ENCODE measurements around the gene HCN3. TPM values are rescaled to one million over a fixed set of nuclear protein-coding genes. Genes with fewer than 3 reads are reported as not detected.
A peak's percentile ranks its signal among the peaks of the same experiment; 100 is the strongest.
"Not testable (repeated sequence)": the region's sequence is repeated elsewhere in the genome, so short reads cannot be mapped to it uniquely, and the experiment has no call there.

The HCN3 gene
- total RNA-seq: 0.40 and 0.53 TPM in 2 replicates

DNA sequence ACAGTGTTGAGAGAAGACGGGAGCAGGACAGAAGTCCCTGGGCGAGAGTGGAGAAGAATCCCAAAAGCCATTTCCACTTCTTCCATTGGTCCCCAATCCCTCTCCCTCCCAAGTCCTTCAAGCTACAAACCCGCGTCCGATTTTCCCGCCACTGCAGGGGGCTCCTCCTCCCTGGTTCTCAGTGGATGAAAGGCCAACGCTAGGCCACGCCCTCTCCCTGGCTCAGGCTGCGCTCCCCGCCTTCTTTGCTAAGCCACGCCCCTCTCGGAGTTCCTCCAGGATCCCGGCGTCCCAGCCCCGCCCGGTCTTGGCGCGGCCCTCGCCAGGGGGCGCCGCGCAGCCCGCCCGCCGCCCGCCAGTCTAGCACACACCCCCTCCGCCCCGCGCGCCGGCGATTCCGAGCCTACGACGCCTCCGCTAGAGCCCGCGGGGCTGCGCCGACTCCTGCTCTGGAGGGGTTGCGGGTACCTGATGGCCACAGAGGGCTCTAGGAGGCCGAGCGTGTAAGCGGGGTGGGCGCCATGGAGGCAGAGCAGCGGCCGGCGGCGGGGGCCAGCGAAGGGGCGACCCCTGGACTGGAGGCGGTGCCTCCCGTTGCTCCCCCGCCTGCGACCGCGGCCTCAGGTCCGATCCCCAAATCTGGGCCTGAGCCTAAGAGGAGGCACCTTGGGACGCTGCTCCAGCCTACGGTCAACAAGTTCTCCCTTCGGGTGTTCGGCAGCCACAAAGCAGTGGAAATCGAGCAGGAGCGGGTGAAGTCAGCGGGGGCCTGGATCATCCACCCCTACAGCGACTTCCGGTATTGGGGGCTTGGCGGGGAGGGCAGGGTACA, at the start of gene HCN3:
Gene HCN3 (plus strand): TSS at position 394 of the 832 bp plus-strand sequence. CDS start 128 bp downstream, at position 522.
- DNase-seq (ENCODE audit: low read depth, low spot score): peak; percentile 81

DNA sequence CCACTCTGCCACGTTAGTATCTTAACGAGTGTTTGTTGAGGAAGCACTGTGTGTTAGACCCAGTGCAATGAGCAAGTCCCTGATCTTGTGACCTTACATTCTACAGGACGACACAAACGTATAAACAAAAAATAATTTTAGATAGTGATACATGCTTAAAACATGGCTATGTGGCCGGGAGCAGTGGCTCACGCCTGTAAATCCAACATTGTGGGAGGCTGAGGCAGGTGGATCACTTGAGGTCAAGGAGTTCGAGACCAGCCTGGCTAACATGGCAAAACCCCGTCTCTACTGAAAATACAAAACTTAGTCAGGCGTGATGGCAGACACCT, 49.2 kb upstream of the HCN3 start:
- no peak for DNase-seq (ENCODE audit: low read depth, low spot score)

DNA sequence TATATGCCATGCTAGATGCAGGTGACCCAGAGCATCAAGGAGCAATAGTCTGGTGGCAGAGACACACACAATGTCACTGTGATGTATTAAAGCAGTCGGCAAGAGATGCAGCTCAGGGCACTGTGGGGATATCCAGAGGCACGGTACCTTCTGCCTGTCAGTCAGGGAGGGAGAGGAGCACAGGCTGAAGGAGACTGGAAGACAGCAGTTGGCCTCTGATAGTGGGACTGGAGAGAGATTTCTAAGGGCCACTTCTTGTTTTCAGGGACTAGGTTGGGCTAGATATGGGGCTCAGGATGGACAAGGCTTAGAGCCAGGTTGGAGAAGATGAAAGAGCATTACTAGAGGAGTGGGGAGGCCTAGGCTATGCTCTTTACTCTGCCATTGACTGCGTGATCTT, 46.0 kb upstream of the HCN3 start:
- not testable (repeated sequence) for DNase-seq (ENCODE audit: low read depth, low spot score)

DNA sequence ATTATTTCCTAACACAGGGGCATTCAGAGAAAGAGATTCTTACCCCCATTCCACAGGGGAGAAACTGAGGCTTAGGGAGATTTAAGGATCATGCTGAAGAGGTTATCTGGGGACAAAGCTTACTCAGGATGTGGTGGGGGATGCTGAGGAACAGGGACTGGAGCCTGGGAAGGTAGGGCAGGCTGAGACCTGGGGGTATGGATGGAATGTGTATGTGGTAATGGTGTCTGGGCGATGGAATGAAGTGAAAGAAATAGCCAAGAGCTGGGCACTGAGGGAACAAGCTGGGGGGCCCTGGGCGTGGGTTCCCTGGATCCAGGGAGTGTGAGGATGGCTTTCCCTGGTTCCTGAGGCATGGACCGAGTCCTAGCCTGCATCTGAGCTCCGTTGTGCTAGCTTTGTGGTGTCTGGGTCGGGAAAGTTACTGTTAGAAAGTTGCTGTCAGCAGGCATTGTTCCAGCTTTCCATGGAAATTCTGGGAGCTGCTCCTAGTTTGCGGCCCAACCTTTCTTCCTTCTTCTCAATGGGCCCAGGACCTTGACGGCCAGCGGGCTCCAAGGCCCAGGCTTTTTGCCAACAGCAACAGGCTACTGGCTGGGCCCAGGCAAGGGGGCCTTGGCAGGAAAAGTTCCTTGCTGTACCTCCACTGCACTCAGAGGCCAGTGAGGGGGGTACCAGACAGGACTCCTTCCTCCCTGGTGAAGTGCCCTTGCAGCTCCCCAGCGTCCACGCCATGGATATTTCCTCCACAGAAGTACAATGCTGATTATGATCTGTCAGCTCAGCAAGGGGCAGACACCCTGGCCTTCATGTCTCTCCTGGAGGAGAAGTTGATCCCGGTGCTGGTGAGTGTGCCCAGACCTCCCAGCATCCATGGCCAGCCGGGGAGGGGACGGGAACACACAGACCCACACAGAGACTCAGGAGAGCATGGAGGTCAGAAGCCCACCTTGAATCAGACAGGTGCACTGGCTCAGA, 45.0 kb upstream of the HCN3 start:
- DNase-seq (ENCODE audit: low read depth, low spot score): not testable (repeated sequence)

DNA sequence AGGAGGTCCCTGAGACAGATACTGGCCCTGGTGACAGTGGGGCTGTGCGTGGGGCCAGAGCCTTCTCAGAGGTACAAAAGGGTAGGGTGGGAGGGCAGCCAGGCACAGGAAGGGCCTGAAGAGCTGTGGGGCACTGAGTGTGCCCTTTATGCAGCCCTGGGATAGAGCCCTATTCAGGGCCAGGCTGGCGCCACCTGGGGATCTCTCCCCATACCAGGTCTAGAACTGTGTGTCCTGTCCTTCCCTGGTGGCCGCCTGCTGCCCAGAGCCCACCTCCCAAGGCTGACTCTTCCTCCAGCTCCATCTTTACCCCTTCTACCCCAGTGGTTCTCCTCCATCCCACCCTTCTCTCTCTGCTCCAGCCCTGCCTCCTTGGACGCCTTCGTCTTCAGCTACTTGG, 43.8 kb upstream of the HCN3 start:
- not testable (repeated sequence) for DNase-seq (ENCODE audit: low read depth, low spot score)

DNA sequence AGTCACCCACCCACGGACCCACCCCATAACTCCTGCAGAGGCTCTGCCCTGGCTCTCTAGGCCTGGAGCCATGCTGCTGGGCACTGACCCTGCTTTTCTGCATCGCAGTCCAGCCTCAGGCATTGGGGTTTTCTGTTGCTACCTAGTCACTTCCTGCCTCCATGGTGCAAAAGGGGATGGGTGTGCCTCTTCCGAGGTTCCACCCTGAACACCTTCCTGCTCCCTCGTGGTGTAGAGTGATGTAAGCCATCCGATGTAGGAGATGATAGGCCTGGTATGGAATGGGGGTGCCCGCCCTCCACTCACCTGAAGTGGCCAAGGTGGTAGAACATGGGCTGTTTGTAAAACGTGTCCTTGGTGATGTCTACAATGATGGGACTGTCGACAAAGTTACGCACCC, 41.9 kb upstream of the HCN3 start:
- not testable (repeated sequence) for DNase-seq (ENCODE audit: low read depth, low spot score)

DNA sequence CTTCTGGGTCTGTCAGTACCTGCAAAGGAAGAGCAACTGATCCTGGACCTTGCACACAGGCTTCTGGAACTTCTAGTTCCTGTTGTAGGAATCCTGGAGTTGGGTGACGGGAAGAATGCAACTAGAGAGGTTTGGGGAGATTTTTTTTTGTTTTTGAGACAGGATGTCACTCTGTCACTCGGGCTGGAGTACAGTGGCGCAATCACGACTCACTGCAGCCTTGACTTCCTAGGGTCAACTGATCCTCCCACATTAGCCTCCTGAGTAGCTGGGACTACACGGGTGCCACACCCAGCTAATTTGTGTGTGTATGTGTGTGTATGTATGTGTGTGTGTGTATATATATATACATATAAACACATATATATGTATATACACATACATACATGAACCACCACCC, 40.8 kb upstream of the HCN3 start:
- DNase-seq (ENCODE audit: low read depth, low spot score): no peak

DNA sequence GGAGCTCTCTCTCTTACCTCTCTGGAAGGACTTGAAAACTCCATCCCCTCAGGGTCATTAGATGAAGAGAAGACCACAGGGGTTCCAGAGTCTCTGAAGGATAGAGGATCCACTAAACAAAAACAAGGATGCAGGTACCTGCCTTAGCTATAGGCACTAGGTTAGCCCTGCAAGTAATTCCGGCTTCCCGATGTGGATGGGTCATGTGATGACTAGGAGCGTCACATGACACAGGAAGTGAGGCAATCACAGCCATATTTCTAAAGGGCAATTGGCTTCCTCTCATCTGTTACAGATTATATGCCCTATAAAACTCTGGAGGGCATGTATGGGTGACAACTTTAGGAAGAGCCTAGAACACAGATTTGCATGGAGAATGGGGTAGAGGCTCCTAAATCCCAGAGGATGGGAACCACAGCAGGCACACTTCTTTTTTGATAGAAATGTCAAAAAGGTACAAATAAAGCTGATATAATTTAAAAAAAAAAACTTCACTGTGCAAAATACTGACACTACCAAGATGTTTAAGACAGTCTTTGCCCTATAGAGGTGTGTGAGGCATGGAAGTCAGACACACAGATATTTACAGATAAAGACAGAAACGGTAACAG, 36.1 kb upstream of the HCN3 start:
- no peak for DNase-seq (ENCODE audit: low read depth, low spot score)

DNA sequence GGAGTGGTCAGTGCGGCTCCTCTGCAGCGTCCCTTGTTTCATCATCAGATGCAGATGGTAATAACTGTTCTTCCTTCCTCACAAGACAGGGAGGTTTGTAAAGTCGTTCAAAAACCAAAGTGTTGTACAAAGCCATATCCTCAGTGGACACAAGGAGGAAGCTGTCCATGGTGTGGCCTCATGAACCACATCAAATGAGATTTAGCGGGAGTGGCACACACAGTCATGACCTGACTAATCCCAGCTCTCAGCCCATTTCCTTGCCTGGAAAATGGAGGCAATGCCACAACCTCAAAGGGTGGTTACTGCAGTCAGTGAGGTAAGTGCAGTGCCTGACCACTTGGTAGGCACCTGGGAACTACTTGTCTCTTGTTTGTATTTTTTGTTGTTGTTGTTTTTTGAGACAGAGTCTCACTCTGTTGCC, 35.4 kb upstream of the HCN3 start:
- DNase-seq (ENCODE audit: low read depth, low spot score): no peak

DNA sequence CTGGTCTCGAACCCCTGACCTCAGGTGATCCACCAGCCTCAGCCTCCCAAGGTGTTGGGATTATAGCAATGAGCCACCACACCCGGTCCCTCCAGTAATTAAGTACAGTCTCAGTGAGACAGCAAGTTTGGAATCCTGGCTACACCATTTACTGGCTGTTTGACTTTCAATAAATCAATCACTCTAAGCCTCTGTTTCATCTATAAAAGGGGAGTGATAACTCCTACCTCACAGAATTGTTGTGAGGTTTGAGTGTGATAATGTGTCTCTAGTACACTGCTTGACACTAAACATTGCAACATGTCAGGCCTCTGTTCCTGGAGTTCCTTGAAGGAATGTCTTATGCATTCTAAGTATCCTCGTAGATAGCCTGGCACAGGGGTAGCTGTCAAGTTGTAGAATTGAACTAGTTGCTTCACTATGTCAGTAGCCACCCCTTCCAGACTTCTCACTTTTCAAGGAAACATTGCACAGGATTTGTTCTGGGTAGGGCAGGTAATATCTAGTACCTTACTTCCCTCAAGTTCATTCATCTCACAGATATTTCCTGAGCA, 34.4 kb upstream of the HCN3 start:
- no peak for DNase-seq (ENCODE audit: low read depth, low spot score)

DNA sequence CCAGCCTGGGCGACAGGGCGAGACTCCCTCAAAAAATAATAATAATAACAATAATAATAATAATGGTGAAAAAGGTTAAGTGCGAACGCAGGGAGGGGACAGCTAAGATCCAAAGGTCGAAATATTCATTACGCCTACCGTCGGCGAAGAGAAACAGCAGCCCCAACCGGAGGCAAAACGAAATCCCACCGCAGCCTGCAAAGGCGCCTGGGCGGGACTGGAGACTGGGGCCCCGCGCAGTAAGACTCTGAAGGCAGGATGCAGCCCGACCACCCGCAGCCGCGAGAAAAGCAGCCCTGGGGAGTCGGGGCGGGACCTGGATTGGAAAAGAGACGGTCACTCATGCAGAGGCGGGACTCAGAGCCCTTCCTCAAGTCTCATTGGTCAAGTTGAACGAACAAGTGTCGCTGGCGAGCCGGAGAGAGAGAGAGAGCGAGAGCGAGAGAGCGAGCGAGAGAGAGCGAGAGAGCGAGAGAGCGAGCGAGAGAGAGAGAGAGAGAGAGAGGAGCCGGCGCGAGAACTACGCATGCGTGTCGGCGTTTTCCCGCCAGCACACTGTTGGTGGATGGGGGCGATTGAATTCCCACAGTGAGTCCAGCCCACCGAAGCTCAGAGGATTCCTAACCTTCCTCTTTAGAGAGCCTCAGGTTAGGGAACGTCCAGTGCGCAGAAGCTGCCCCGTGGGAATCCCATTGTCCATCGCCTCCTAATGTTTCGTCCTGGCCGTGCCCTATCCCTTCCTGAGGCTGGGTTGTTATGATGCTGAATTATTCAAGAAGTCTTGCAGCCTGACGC, 32.7 kb upstream of the HCN3 start:
- DNase-seq (ENCODE audit: low read depth, low spot score): peak; percentile 98

DNA sequence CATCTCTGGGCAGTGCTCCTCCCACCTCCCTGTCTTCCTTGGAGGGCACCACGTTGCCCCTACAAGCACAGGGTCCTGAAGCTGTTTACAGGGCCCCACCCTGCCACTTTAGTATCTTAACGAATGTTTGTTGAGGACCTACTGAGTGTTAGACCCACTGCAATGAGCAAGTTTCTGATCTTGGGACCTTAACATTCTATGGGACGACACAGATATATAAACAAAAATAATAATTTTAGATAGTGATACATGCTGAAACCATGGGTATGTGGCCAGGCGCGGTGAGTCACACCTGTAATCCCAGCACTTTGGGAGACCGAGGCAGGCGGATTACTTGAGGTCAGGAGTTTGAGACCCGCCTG, 32.1 kb upstream of the HCN3 start:
- no peak for DNase-seq (ENCODE audit: low read depth, low spot score)

DNA sequence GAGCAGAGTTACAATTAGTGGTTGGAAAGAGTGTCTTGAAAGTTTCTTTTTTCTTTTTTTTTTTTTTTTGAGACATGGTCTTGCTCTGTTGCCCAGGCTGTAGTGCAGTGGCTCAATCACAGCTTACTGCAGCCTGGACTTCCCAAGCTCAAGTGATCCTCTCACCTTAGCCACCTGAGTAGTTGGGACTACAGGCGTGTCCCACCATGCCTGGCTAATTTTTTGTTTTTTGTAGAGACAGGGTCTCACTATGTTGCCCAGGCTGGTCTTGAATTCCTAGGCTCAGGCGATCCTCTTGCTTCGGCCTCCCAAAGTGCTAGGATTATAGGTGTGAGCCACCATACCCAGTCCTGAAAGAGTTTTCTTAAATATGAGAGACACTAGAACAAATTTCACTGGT, 30.5 kb upstream of the HCN3 start:
- not testable (repeated sequence) for DNase-seq (ENCODE audit: low read depth, low spot score)

DNA sequence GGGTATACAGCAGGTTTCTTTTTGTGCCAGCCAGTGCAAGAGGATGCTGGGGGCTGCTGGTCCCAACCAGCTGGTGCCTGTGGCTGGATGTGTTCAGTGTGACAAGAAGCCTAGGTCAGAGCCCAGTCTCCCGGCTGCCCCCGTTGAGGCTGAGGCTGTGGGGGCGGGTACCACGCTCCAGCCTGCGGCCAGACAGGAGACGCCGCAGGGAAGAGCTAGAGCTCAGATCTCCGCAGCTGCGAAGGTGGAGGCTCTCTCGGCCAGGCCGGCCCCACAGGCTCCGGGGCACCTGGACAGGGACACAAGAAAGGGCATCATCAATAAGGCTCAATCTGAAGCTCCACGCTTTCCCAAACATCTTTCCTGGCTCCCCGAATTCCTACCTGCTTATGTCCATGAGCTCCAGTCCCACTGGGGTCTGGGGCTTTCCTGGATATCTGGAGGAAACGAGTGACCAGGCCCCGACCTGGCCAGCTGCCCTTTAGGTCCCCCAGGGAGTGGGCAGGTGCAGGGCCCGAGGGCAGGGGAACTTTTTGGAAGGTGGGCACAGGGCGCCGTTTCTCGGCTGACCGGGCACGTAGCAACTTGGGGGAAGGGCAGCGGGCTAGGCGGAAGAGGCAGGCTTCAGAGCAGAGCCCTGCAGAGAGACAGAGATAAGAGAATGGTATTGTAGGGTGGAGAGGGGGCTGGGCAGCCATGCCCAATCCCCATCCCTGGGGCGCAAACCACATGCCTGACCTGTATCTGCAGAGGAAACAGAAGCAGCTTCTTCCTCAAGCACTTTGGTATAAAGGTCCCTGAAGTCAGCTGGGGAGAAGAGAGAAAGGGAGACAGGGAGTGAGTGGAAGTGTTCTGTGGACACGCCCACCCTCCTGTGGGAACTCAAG, 29.4 kb upstream of the HCN3 start:
- DNase-seq (ENCODE audit: low read depth, low spot score): no peak

DNA sequence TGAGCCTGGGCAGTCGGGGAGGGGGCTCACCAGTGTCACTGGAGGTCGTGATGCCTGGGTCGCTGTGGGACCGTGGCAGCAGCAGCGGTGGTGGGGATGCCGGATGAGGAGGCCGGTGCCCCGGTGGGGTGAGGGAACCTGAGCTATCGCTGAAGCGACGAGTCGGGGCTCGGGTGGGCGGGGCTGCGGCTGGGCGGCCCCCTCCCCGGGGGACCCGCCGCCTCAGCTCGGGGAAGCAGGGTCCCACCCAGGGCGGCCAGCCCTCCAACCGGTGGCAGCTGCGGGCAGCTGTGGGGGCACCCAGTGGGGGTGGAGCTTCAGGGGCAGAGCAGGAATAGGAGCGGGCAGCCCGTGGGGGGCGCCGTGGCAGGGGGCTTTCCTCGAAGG, 27.0 kb upstream of the HCN3 start:
- no peak for DNase-seq (ENCODE audit: low read depth, low spot score)

DNA sequence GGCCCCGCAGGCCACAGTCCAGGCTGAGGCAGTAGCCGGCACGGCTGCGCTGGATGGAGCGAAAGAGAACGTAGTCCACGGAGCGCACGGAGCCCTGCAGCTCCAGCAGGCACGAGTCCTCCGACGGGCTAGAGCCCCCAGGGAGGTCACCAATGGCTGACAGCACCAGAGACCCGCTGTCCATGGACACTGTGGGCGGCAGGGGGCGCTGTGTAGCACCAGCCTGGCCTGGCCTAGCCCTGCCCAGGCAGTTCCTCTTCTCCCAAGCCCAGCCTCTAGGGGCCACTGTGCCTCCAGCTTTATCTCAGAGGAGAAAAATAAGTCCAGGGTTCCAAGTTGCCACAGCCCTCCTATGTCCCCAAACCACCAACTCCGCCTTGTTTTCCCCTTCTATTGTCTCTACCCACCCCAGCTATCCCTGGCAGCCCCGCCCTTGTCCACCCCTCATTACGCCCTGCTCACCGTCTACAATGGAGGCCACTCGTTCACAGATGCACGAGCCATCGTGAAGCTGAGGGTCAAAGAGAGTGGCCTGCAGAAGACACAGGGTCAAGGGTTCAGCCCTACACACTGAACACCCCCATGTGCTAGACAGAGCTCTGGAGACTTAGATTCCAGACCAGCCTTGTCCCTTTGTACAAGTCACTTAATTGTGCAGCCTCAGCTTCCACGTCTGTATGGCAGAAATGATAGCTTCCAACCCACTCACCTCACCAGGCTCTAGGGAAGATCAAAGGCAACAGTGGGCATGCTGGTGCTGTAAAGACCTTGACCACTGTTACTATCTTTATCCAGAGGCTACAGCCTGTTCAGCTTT, 26.4 kb upstream of the HCN3 start:
- DNase-seq (ENCODE audit: low read depth, low spot score): peak; percentile 69

DNA sequence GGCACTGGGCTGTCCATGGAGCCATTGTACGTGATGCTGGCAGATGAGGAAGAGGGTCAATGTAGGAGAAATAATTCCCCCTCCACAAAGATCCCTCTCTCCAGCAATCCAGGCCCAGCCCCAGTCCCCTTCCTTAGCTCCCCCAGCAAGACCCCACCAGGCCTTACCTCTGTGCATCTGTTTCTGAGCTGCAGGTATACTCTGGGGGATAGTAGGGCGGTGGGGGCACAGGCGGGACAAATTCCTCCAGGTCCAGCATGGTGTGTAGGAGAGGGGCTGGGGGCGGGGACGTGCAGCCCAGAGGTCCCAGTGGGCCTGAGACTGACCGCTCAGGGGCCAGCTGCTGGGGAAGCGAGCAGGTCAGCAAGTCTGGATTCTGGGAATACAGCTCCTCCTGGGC, 25.7 kb upstream of the HCN3 start:
- DNase-seq (ENCODE audit: low read depth, low spot score): no peak

DNA sequence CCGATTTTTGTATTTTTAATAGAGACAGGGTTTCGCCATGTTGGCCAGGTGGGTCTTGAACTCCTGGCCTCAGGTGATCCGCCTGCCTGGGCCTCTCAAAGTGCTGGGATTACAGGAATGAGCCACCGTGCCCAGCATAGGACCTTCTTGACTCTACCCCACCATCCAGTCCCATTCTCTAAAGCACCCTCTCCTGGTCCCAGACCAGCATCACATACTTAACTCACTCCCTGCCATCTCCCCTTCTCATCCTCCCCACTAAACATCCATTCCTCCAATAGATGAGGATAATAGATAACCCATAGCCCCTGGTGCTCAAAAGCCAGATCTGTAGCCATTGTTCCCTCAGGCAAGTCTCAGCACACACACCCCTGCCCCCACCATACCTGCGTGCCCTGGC, 24.1 kb upstream of the HCN3 start:
- DNase-seq (ENCODE audit: low read depth, low spot score): no peak

DNA sequence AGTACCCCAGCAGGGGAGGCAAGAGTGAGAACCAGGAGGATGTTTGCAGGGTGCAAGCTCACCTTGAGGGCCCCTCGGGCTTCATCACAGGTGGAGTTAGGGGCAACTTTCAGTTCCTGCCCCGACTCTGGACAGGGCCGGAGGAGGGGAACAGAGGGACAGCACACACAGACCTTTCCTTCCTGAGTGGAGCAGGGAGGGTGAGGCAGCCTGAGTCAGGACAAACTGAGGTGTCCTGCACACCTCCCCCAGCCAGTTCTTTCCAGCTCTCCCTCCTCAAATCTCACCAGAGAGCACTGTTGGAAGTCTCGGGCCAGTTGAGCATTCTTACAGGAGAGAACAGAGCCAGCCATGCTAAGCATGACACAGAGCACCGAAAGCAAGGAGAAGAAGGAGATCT, 23.5 kb upstream of the HCN3 start:
- no peak for DNase-seq (ENCODE audit: low read depth, low spot score)
